CD14-positive monocyte (primary cell): Measurements from ENCODE around the gene SNCB. TPM values are rescaled to one million over a fixed set of nuclear protein-coding genes. Genes with fewer than 3 reads are reported as not detected.

Experiments
- DNase-seq, 3 donors: peaks; one replicate each; pipeline ENCODE4 v3.0.0-alpha.2; 2011 to 2022
- H2AFZ ChIP-seq: 2 replicates; pipeline ENCODE4 v1.6.0; 2012; ENCODE audit warnings: mild to moderate bottlenecking, low read depth, low read length, inconsistent platforms; ENCODE audit not compliant: insufficient read depth, poor library complexity, severe bottlenecking
- H3K27ac ChIP-seq, 2 donors: 1 replicate in 1 of 2; 2 replicates in 1 of 2; pipeline ENCODE4 v1.5.1; 2012 to 2013; ENCODE audit warnings: low read length in 2 of 2, control low read depth in 1 of 2, inconsistent platforms in 1 of 2, low read depth in 1 of 2, mild to moderate bottlenecking in 1 of 2
- H3K27me3 ChIP-seq, 2 donors: one replicate each; pipeline versions ENCODE4 v1.6.0 to v1.6.1; 2011 to 2013; ENCODE audit warnings: low read length in 2 of 2; ENCODE audit not compliant: control insufficient read depth in 2 of 2, insufficient read depth in 2 of 2
- H3K36me3 ChIP-seq, 2 donors: replicated peaks in 1 of 2; 1 replicate in 1 of 2; 2 replicates in 1 of 2; pipeline versions ENCODE4 v1.5.1 to v1.6.1; 2012 to 2013; ENCODE audit warnings: low read length in 2 of 2, control low read depth in 1 of 2, inconsistent platforms in 1 of 2, mild to moderate bottlenecking in 1 of 2; ENCODE audit not compliant: insufficient read depth in 2 of 2, control insufficient read depth in 1 of 2
- H3K4me1 ChIP-seq, 2 donors: 1 replicate in 1 of 2; 2 replicates in 1 of 2; pipeline versions ENCODE4 v1.5.1 to v1.6.1; 2012 to 2013; ENCODE audit warnings: low read length in 2 of 2, control low read depth in 1 of 2, inconsistent platforms in 1 of 2, mild to moderate bottlenecking in 1 of 2, moderate library complexity in 1 of 2; ENCODE audit not compliant: insufficient read depth in 2 of 2, control insufficient read depth in 1 of 2
- H3K4me2 ChIP-seq: replicated peaks from 2 replicates; pipeline ENCODE3; 2012; ENCODE audit warnings: low read length, moderate library complexity, mild to moderate bottlenecking; ENCODE audit not compliant: poor library complexity, severe bottlenecking; ENCODE audit errors: extremely low read depth
- H3K4me3 ChIP-seq, 3 experiments: fragments of 200-600 bp in 1 of 3; sonication (generic) in 1 of 3; replicated peaks in 1 of 3; 1 replicate in 2 of 3; 2 replicates in 1 of 3; pipeline ENCODE4 v1.5.1; 2011 to 2013; ENCODE audit warnings: low read length in 3 of 3, mild to moderate bottlenecking in 3 of 3, control low read depth in 2 of 3, low read depth in 2 of 3, inconsistent platforms in 1 of 3, moderate library complexity in 1 of 3
- H3K79me2 ChIP-seq: 2 replicates; pipeline ENCODE4 v1.6.0; 2012; ENCODE audit warnings: mild to moderate bottlenecking, control low read depth, inconsistent platforms, low read length, moderate library complexity; ENCODE audit not compliant: insufficient read depth
- H3K9ac ChIP-seq: 2 replicates; pipeline ENCODE4 v1.6.0; 2017; ENCODE audit warnings: low read length, mild to moderate bottlenecking; ENCODE audit not compliant: insufficient read depth, poor library complexity, severe bottlenecking
- H3K9me3 ChIP-seq, 2 donors: replicated peaks in 1 of 2; 1 replicate in 1 of 2; 2 replicates in 1 of 2; pipeline versions ENCODE4 v1.5.1 to v1.6.1; 2012 to 2013; ENCODE audit warnings: low read length in 2 of 2, control low read depth in 1 of 2; ENCODE audit not compliant: control insufficient read depth in 1 of 2, insufficient read depth in 1 of 2
- H4K20me1 ChIP-seq: 2 replicates; pipeline ENCODE4 v1.6.0; 2012; ENCODE audit warnings: mild to moderate bottlenecking, low read length, control low read depth, moderate library complexity; ENCODE audit not compliant: insufficient read depth
- H3K27ac Mint-ChIP-seq, 7 donors: one replicate each; pipeline ENCODE4 v1.8.0; 2020; ENCODE audit warnings: mild to moderate bottlenecking in 7 of 7, mixed read lengths in 7 of 7, moderate library complexity in 6 of 7, inconsistent platforms in 2 of 7
- H3K27me3 Mint-ChIP-seq, 3 donors: one replicate each; pipeline ENCODE4 v1.8.0; 2021 to 2022; ENCODE audit warnings: low read depth in 3 of 3, mild to moderate bottlenecking in 3 of 3, mixed read lengths in 3 of 3, moderate library complexity in 3 of 3, inconsistent platforms in 1 of 3
- H3K36me3 Mint-ChIP-seq, 2 donors: one replicate each; pipeline ENCODE4 v1.8.0; 2020; ENCODE audit warnings: mixed read lengths in 2 of 2, inconsistent platforms in 1 of 2, mild to moderate bottlenecking in 1 of 2
- H3K4me1 Mint-ChIP-seq: one replicate; pipeline ENCODE4 v1.8.0; 2020; ENCODE audit warnings: mild to moderate bottlenecking, mixed read lengths
- H3K4me3 Mint-ChIP-seq, 2 donors: one replicate each; pipeline ENCODE4 v1.8.0; 2020; ENCODE audit warnings: mild to moderate bottlenecking in 2 of 2, mixed read lengths in 2 of 2, moderate library complexity in 1 of 2
- H3K9me3 Mint-ChIP-seq, 7 donors: one replicate each; pipeline ENCODE4 v1.8.0; 2020 to 2022; ENCODE audit warnings: mixed read lengths in 7 of 7, mild to moderate bottlenecking in 6 of 7, moderate library complexity in 6 of 7, inconsistent platforms in 2 of 7
- CTCF ChIP-seq: fragments of 200-600 bp; IDR thresholded peaks from one replicate; pipeline ENCODE4 v1.8.0; 2022; ENCODE audit warnings: antibody characterized with exemption, mild to moderate bottlenecking
- WGBS: methylation state at CpG from one replicate; pipeline ENCODE4 v1.1.5; 2013; ENCODE audit warnings: missing lambda C conversion rate; ENCODE audit not compliant: insufficient coverage; 5-methylcytosine and 5-hydroxymethylcytosine counted together
- intact Hi-C, 2 donors: fragments of 100-400 bp; cut with micrococcal nuclease; formaldehyde crosslinking; loops; one replicate each; pipeline versions ENCODE4 v1.15.0 to v1.15.1; 2023
- polyA plus RNA-seq, 3 donors: library from polyadenylated mRNA; depleted of rRNA in 1 of 3; unstranded in 2 of 3; stranded (reverse) in 1 of 3; fragments of 300-500 nt in 2 of 3; fragments of >200 nt in 1 of 3; fragmentation: Illumina TruSeq in 2 of 3; gene quantifications; 1 replicate in 2 of 3; 2 replicates in 1 of 3; pipeline ENCODE4 v1.2.3, GENCODE V29; 2012 to 2021

SNCB gene
- polyA plus RNA-seq, 3 donors: not detected

GRCh38 chr5:176662371-176663333, 32.3 kb upstream of the SNCB start:
- no peak for DNase-seq
- 94% methylated on average over 16 of the region's 21 CpGs for WGBS
- H3K4me3 Mint-ChIP-seq: no peak overlapping the region

GRCh38 chr5:176661676-176662075, 31.3 kb upstream of the SNCB start:
- TF ChIP-seq CTCF: no peak
- no peak overlapping the region for H2AFZ ChIP-seq
- no peaks in the 10 kb centered on the region for H3K79me2 ChIP-seq
- 77% methylated on average over 6 of the region's 10 CpGs for WGBS
- no peak overlapping the region for H3K4me3 Mint-ChIP-seq
- peaks cover 9 to 38% (median 25%) of the 10 kb centered on the region in 3 donors for H3K27me3 Mint-ChIP-seq
- no peak overlapping the region for H3K4me3 ChIP-seq
- no peak overlapping the region for H3K27ac Mint-ChIP-seq
- H3K4me1 Mint-ChIP-seq: peaks cover 23% of the 10 kb centered on the region
- no peak for DNase-seq
- peaks cover 0 to 2% (median 0%) of the 10 kb centered on the region in 7 donors for H3K9me3 Mint-ChIP-seq
- peaks cover 4% of the 10 kb centered on the region for H4K20me1 ChIP-seq
- H3K4me2 ChIP-seq: no peak overlapping the region
- H3K36me3 Mint-ChIP-seq: peaks cover 5 to 11% of the 10 kb centered on the region in 2 donors
- H3K27me3 ChIP-seq: no peaks in the 10 kb centered on the region
- H3K27ac ChIP-seq: no peak overlapping the region
- intact Hi-C loops: no loop called here
- H3K36me3 ChIP-seq: no peaks in the 10 kb centered on the region
- no peaks in the 10 kb centered on the region for H3K9me3 ChIP-seq
- H3K4me1 ChIP-seq: peaks cover 18 to 19% of the 10 kb centered on the region in 2 donors
- H3K9ac ChIP-seq: no peak overlapping the region

More at GRCh38 chr5:176662371-176663333, 32.3 kb upstream of the SNCB start:
- intact Hi-C loops: no loop called here
- H4K20me1 ChIP-seq: peaks cover 4% of the 10 kb centered on the region
- H3K9me3 ChIP-seq: no peaks in the 10 kb centered on the region
- Mint-ChIP-seq H3K9me3 (peaks cover 0 to 8% (median 0%) of the 10 kb centered on the region in 7 donors), H3K27ac (no peak overlapping the region), H3K27me3 (peaks cover 10 to 40% (median 25%) of the 10 kb centered on the region in 3 donors), H3K4me1 (peaks cover 23% of the 10 kb centered on the region), H3K36me3 (peaks cover 0 to 4% of the 10 kb centered on the region in 2 donors)
- peaks cover 18 to 19% of the 10 kb centered on the region in 2 donors for H3K4me1 ChIP-seq
- H3K4me2 ChIP-seq: no peak overlapping the region
- H2AFZ ChIP-seq: no peak overlapping the region
- H3K9ac ChIP-seq: no peak overlapping the region
- no peak for TF ChIP-seq CTCF
- no peak overlapping the region for H3K27ac ChIP-seq
- no peak overlapping the region for H3K4me3 ChIP-seq
- no peaks in the 10 kb centered on the region for H3K27me3 ChIP-seq
- H3K79me2 ChIP-seq: no peaks in the 10 kb centered on the region
- H3K36me3 ChIP-seq: no peaks in the 10 kb centered on the region
